ENCODE results near the gene DNAJC16.
"Not testable (repeated sequence)": the region's sequence is repeated elsewhere in the genome, so short reads cannot be mapped to it uniquely, and the experiment has no call there.

DNAJC16 gene

DNA sequence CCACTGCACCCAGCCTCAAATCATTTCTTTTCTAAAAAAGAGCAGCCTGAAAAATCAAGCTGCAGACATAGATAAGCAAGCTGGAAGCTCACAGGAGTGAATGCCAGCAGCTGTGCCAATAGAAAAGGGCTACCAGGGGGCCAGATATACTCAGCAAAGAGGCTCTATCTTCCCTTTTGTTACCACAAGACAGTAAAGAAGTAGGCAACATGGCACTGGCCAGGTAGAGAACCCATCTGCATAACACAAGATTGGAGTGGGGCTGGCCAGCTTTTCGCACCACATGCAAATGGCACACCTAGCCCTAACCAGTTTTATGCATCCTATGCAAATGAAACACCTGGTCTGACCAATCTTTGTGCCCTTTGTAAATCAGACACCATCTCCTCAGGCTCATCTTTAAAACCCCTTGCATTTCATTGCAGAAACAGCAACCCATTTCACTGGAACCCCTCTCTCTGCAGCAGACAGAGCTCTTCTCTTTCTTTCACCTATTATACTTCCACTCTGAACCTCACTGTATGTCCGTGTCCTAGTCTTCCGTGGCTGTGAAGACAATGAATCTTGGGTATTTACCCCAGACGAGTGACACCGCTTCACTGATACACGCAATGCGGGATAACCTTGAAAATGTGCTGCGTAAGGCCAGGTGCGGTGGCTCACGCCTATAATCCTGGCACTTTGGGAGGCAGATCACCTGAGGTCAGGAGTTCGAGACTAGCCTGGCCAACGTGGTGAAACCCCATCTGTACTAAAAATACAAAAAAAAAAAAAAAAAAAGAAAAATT lies 17.8 kb upstream of the DNAJC16 start:
- DNase-seq = no peak

DNA sequence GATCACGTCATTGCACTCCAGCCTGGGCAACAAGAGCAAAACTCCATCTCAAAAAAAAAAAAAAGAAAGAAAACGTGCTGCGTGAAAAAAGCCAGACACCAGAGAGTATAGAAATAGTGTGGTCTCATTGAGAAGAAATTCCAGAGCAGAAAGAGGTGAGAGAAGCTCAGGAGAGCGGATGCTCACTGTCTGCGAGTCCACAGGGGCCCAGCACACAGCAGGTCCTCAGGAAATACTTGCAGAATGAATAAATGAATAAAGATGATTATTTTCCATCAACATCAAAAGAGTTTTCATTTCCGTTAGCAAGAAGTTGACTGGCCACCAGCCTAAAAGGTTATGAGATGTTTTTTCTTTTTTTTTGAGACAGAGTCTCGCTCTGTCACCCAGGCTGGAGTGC lies 17.1 kb upstream of the DNAJC16 start:
- no peak for DNase-seq

DNA sequence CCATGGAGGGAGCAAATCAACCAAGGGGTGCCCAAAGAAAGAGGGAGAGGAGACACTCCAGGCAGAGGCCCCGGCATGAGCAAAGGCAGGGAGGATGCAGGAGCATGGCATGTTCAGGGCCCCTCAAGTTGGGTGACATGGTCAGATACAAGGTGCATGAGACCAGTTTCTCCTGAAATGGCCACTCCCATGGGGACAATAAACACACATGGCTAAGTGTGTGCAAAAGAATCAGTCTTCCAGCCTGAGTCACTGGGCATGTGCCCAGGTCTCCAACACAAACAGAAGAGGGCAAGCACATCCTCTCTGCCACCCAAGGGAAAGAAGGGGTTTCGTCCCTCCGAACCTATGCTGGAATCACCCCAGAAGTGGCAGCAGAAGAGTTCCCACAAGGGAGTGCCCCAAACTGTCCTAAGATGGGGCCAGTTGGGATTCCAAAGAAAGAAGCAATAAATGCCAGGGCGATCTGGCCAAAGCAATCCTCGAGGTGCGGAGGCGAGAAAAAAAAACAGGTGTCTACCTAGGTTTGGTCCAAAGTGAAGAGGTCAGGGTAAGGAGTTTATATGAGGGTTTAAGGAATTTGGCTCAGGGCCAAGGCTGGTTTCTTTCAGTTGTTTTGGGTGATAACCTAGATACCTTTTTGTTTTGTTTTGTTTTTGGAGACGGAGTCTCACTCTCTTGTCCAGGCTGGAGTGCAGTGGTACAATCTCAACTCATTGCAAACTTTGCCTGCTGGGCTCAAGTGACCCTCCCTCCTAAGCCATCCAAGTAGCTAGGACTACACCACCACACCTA lies 15.8 kb upstream of the DNAJC16 start:
- DNase-seq = no peak

DNA sequence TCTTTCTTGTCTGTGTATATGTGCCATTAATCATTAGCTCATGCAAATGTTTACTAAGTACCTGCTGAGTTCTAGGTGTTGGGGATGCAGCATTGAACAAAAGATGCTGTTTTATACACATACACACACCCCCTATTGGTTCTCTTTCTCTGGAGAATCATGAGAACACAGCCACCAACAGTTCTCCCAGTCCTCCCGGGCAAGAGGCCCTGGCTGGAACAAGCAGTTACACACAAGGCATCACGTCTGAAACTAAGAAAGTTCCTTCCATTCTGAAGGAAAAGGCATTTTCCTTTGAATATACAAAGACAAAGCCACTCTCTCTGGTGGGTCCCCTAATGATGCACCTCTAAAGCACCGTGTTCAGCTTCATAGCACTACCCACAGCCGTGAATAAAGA lies 13.5 kb upstream of the DNAJC16 start:
- DNase-seq = no peak

DNA sequence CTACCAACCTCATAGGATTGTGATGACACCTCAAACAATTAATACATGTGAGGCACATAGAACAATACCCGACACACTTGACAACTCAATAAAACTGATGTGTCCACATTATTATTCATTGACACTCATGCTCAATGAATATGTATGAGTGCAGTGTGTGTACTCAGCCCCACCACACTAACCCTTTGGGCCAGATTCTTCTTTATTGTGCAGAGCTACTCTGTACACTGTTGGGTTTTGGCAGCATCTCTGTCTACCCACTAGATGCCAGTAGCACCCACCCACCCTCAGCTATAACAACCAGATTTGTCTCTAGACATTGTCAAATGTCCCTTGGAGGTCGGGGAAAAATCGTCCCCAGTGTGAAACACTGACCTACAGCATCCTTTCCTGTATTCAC lies 12.7 kb upstream of the DNAJC16 start:
- DNase-seq = no peak

DNA sequence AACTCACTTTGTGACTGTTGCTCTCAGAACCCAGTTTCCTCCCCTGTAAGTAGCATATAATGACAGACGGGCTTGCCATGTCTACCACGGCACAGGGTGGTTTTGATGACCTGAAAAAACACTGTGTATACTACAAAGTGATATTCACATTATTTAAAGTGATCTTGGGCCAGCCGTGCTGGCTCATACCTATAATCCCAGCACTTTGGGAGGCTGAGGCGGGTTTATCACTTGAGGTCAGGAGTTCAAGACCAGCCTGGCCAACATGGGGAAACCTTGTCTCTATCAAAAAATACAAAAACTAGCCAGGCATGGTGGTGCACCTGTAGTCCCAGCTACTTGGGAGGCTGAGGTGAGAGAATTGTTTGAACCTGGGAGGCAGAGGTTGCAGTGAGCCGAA lies 12.1 kb upstream of the DNAJC16 start:
- DNase-seq = not testable (repeated sequence)

DNA sequence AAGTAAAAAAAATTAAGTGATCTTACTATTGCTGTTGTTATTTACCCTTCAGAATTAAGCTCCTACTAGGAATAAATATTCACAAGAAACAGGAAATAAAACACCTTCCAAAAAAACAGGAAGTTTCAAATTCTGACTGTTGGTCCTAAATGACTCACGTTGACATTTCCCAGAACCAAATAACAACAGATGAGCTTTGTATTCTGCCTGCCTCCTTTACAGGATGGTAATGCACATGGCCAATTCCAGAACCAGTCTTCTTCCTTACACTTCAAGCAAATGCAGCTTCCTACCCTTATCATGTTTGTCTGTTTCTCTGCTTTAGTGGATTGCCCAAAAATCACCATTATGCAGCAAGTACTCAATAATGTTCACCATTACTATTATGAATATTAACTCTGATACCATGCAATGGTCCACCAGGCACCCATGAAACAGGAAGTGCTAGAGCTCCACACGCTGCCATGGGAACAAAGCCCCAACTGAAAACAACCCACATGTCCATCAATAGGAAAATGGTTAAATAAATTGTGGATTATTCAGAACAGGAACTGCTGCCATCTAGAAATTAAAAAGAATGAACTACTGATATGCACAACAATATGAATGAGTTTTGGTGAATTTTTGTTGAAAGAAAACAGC lies 11.5 kb upstream of the DNAJC16 start:
- DNase-seq = no peak

DNA sequence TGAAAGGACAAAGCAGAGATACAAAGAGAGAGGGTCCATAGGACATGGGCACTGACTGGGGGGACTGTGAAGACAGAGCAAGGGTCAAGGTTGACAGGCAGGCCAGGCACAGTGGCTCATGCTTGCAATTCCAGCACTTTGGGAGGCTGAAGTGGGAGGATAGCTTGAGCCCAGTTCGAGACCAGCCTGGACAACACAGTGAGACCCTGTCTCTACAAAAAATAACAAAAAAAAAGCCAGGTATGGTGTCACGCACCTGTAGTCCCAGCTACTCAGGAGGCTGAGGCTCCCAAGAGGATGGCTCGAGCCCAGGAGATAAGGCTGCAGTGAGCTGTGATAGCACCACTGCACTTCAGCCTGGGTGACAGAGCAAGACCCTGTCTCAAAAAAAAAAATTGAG lies 7.0 kb upstream of the DNAJC16 start:
- no peak for DNase-seq

DNA sequence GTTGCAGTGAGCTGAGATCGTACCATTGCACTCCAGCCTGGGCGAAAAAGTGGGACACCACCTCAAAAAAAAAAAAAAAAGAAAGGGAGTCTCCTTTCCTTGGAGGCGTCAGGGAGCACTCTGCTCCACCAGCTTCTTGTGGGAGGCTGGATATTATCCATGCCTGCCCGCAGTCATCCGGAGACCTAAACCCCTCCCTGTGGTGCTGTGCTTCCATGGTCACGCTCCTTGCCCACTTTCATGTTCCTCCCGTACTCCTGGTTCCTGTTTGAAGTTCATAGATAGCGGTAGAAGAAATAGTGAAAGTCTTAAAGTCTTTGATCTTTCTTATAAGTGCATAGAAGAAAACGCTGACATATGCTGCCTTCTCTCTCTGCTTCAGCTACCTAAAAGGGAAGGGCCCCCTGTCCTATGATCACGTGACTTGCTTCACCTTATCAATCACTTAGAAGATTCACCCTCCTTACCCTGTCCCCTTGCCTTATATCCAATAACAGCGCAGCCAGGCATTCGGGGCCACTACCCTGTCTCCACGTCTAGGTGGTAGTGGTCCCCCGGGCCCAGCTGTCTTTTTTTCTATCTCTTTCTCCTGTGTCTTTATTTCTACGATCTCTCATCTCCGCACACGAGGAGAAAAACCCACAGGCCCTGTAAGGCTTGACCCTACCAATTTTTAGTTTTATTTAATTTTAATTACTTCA lies 5.3 kb upstream of the DNAJC16 start:
- not testable (repeated sequence) for DNase-seq

DNA sequence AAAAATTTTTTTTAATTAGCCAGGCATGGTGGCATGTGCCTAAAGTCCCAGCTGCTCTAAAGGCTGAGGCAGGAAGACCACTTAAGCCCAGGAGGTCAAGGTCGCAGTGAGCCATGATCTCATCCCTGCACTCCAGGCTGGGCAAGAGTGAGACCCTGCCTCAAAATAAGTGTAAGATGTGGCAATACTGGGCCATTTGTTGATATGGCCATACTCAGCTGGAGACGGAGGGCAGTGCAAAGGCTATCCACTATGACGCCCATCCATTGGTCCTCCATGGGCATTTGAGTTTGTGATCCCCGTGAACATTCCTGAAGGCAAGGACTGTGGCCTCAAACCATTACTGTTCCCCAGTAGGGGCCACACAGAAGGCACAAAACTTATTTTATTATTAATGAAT lies 4.1 kb upstream of the DNAJC16 start:
- no peak for DNase-seq

DNA sequence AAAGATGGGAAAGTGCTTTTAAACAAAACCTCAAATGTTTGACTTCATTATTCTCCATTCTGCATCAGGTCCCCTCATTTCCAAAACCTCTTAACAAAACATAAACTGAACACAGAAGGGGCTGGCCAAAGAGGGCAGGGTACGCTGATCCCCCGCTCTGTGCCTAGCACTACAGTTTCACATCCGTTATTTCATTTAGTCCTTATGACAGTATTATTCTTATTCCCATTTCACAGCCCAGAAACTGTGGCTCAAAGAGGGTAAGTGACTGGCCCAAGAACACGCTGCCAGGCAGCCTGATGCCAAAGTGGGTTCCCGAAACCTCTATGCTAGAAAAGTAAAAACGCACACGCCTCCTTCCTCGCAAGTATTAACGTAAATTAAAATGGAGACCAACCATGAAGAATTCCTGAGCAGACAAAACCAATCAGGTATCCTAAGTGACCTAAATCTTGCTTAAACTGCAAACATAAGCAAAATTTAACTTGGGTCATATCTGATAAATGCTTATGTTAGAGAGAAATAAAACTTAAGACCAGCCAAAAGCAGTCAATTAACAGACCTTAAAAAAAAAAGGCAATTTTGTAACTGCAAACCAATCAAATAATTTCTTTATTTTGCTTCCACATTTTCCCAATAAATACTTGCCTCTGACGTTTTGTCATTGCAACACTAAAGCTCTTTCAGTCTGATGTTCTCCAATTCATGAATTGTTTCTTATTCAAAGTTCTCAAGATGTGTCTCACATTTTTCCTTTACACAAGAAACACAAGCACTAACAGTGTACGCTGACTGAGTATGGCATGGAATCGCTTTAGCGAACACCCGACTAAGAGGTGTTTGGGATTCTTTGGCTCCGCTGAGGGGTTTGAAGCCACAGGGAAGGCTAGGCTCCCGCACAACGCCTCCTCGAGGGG lies 3.3 kb upstream of the DNAJC16 start:
- DNase-seq = no peak

DNA sequence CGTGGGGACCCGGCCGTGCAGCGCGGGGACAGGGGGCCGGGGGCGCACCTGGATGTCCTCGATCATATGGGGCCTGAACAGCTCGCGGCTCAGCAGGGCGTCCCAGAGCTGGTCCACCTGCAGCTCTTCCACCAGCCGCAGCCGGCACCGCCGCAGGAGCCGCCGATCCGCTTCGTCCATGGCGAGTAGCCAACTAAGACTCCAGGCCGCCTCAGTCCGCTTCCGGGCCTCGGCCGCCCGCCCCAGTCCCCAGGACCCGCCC lies 2.7 kb upstream of the DNAJC16 start, which contains the start of gene CASP9:
TSS of gene CASP9 (minus strand) at position 195 of the 262 bp plus-strand sequence. CDS start at position 180, 15 bp downstream.
- DNase-seq = no peak

DNA sequence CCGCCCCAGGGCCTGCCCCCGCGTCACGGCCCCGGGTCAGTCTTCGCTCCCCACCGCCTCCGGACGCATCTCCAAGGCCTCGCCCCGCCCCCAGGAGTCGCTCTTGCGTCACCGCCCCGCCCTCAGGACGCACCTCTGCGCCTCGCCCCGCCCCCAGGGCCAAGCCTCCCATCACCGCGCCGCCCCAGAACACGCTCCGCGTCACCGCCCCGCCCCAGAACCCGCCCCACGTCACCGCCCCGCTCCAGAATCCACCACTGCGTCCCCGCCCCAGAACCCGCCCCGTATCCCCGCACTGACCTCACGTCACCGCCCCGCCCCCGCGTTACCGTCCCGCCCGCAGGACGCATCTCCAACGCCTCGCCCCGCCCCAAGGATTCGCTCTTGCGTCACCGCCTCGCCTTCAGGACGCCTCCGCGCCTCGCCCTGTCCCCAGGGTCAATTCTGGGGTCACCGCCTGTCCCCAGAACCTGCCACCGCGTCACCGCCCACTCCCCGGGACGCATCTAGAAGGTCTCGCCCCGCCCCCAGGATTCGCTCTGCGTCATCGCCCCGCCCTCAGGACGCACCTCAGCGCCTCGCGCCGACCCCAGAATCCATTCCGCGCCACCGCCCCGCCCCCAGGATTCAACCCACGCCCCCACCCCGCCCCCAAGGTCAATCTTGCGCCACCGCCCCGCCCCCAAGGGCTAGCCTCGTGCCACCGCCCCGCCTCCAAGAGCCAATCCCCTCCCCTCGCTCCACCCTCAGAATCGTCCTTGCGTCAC lies 2.2 kb upstream of the DNAJC16 start:
- peak; percentile 100 for DNase-seq

DNA sequence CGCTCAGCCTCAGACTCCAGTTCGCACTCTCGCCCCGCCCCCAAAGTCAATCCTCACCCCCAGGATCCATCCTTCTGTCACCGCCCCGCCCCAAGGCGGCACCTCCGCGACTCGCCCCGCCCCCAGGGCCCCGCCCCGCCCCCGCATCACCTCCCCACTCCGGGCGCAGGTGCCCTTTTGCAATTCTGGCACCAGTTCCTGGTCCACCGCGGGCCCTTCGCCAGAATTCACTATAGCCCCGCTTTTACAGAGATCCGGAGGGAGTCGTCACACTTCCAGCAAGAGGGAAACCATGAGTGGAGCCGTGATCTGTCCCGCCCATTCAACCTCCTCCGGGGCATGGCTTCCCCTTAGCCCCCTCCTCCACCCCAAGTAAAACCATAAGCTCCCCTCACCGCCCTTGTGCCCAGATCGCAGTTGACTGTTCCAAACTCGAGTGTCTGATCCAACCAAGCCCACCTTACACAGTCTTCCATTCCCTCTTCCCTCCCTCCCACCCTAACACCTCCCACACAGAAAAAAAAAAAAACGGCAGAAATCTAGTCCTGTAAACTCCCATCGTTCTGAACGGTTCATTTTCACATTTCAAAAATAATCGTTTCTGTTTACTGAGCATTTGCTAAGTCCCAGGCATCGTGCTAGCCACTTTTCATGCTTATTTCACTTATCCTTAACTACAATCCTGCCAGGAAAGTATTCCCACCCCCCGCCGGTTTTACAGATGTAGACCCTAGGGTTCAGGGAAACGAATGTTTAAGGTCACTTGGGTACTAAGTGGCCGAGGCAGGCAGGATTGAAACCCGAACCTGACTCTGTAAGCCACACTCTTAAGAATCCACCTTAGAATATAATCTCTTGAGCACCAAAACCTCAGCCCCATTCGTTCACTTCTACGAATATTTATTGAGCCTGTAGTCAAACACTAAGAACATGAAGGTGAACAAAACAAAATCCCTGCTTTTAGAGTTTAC lies 1.3 kb upstream of the DNAJC16 start:
- peak; percentile 11 for DNase-seq

DNA sequence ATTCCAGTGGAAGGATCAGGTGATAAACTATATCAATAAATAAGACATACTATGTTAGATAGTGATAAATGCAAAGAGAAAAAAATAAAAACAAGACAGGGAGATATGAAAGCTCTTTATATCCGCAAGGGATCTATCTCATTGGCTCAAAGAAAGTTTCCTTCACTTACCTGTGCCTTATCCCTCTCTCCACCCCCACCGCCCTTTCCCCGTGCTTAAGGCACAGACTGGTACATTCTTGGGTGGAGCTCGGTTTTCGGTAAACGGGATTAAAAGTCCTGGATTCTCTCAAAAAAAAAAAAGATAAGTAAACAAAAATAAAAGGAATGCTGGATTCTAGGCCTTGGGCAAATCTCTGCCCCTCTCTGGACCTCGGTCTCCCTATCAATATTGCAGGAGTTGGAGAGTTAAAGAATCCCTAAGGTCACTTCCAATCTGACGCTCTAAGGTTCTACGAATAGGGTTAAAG lies 593 bp upstream of the DNAJC16 start:
- DNase-seq = peak; percentile 15

DNA sequence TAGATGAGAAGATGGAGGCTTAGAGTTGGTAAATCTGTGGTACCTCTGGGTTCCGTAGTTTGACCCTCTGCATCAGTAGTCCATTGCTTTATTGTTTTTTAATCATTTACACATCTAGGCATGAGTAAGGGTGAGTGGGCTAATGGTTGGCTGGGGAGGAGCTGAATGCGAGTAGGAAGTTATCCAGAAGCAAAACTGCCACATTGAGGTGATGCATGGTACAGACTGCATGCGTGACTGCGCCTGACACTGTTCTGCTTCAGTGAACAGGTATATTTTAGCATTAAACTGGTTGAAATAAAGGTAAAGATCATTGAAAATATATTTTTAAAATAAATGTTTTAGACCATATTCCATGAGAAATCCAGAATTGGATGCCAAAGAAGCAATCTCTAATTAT lies 4.4 kb downstream of the DNAJC16 start:
- DNase-seq = no peak

DNA sequence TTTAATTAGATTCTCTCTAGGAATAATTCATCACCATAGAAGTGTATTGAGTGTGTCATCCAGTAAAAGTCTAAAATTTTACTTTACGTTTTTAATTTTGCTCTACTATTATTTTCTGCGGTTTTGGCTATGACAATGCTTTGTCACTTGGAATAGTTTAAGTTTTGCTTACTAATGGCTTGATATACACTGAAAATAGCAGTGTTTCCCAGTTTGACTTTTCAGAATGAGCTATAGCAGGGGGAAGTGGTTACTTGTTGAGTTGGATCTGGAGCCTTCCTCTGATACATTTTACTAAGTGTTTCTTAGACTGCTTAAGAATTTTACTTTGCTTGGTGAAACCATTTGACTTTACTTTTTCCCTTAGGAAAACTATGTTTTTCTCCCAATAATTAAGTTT lies 5.0 kb downstream of the DNAJC16 start:
- no peak for DNase-seq

DNA sequence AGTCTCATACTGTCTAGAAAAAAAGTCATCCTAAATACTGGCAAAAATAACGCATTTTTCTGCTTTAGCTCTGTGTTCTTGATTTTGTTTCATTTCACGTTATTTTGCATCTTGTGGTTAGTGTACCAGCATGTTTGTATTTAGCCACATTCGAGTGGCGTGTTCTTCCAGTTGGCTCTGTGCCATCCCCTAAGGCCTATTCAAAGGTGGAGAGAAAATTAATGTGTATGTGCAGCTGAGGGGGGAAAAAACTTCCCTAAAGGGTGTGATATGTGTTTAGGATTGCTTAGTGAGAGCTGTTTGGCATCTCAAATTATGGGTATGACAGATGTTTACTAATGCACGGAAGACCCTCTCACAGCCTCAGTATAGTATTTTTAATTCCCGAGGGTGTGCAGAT lies 12.1 kb downstream of the DNAJC16 start:
- DNase-seq = no peak

DNA sequence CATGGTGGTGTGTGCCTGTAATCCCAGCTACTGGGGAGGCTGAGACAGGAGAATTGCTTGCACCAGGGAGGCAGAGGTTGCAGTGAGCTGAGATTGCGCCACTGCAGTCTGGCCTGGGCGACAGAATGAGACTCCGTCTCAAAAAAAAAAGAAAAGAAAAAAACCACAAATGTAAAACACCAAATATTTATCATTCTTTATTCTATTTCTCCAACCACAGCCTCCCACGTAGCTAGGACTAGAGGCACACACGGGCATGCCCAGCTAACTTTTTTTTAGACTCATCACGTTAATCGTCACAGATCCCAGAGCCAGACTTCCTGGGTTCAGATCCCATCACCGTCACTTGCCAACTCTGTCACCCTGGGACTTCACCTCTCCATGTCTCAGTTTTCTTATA lies 13.5 kb downstream of the DNAJC16 start:
- no peak for DNase-seq

DNA sequence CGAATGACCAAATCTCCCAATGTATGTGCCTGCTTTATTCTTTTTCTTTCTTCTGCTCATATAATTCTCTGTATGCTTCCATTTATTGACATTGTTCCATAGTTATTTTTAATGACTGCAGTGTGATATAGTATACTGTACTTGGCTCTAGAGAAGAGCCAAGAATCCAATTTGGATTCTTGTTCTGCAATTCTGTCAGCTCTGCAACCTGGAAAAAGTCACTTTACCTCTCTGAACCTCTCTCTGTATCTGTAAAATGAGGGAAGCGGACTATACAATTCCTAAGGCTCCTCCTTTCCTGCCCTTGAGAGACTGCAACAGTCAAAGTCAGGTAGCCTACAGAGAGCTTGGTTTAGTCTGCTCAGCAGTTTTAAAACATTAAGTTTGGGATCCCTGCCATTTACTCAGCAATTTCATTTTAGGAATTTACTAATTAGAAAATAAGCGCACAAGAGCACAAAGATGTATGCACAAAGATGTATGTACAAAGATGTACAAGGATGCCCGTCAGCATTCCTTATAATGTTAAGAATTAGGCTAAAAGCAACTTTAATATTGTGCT lies 14.7 kb downstream of the DNAJC16 start:
- DNase-seq = no peak
